LHCN-M2 (cell line): Measurements from ENCODE around the gene ACTR10. TPM values are rescaled to one million over a fixed set of nuclear protein-coding genes. Genes with fewer than 3 reads are reported as not detected.

Experiments used
- DNase-seq: peaks from one replicate; pipeline ENCODE4 v3.0.0-alpha.2; 2012; ENCODE audit warnings: low read depth
- total RNA-seq: library from RNA; depleted of rRNA; stranded (reverse); fragments of >200 nt; gene quantifications from 2 replicates; pipeline ENCODE4 v1.2.3, GENCODE V29; 2014; rRNA removed

ACTR10 gene
- total RNA-seq, 1 experiment from 2014 or later = 78.2 TPM

DNA sequence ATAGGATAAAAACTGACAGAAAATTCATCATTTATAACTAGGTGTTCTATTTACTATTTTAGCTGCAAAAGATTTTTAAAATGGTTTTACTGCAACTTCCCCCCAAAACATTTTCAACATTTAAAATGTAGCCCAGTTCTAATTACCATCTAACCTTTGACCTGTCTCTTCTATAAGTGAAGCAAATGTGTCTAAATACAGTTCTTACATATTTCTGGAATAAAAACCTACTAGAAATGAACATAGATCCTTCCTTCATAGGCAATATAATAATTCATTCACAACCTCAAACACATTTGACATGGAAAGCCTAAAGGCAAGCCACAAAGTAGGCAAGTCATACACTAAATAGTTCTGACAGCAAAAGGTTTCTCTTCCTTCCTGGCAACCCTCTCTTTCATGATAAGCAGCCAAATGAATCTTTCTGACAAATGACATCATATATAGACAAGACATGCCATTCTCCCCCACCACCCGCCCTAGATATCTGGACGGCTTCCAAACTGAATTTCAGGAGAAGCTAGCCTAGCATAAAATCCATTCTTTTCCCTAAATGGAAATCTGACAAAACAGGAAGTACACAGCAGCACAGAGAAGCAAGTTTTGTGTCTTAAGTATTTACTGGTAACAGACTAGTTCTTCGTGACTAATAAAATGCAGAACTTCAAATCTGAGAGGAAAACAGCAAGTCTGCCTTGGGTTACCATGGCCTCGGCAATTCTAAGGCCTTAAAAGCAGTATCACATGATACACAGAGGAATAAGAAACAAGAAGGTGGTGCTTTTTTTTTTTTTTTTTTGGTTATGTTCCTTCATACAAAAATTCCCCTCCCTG, 81.2 kb downstream of the ACTR10 start:
- peak; percentile 85 for DNase-seq

DNA sequence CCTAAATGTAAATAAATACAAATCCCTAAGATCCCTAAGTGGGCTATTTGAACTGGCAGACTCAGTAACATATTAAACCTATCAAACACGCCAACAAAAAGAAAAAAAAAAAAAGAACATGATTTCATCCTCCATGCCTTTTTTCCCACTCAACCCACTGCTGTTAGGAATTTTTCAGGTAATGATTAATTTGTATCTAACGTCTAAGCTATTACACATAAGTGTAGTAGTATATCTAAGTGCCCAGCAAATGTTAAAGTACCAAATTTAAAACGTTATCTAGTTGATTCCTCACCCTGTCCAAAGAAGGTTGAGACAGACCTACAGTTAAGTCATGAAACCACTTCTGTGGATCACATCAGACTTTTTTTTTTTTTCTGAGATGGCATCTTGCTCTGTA, 82.0 kb downstream of the ACTR10 start:
- no peak for DNase-seq

DNA sequence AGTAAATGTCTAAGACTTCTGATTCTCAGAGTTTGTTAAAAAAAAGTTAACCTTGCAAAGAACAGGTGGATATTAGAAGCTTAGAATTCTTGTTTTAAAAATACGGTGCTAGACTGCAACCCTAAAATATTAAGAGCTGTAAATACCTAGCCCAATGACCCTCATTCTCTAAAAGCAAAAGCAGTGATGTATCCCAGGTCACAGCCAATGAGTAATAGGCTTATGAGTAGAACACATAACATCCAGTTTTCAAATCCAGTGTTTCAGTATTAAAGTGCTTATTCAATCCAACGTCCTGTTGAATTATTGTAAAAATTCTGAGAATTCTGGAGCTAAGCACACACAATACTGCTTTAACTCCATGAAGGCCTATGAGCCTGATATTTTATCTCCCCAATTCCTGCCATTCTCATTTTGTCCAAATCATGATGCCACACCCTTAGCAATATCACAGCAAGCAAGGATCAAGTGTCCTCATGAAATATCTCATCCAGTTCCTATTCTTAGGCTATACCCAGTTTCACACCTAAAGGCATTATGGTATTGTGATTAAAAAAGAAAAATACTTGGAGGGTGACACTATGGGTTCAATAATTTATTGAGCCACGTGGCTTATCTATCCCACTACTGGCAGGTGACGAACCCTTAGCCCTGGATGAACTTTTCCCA, 83.1 kb downstream of the ACTR10 start:
- no peak for DNase-seq

DNA sequence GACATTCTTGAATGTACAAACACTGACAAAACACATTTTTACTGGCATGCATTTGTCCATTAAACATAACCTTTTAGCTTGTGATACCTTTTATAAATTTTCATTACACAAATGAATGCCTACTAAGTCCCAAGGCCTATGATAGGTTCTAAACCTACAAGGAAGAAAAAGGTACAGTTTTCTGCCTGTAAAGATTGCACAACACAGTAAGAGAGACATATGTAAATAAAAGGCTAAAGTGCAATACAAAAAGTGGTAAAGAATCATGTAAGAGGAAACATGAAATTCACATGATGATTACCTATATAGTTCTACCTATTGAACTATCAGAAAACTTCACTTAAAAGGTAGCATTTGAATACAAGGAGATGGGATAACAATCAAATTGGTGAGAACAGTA, 83.8 kb downstream of the ACTR10 start:
- no peak for DNase-seq

DNA sequence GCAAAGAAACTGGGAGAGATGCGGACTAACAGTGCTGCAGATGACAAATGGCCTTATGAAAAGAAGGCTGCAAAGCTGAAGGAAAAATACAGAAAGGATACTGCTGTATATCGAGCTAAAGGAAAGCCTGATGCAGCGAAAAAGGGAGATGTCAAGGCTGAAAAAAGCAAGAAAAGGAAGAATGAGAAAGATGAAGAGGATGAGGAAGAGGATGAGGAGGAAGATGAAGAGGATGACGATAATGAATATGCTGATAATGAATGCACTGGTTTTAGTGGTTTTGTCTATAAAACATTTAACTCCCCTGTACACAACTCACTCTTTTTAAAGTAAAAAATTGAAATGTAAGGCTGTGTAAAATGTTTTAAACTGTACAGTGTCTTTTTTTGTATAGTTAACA, 85.2 kb downstream of the ACTR10 start:
- no peak for DNase-seq

Other genes starting within 250 kb of the ACTR10 start
- gene ARMH4, start 47.9 kb upstream of the ACTR10 start, total RNA-seq = 1.0 and 1.1 TPM in 2 replicates
- gene PSMA3, start 44.7 kb downstream of the ACTR10 start, total RNA-seq = 82.1 and 104 TPM in 2 replicates
- 6.1 and 8.2 TPM in 2 replicates for gene ARID4A, start 98.4 kb downstream of the ACTR10 start, total RNA-seq
- not detected in 2 replicates for gene TOMM20L, start 195.8 kb downstream of the ACTR10 start, total RNA-seq
- gene TIMM9, start 227.4 kb downstream of the ACTR10 start, total RNA-seq = 38.2 and 49.8 TPM in 2 replicates
- gene KIAA0586, start 227.6 kb downstream of the ACTR10 start, total RNA-seq = 45.4 and 47.6 TPM in 2 replicates